Esophagus (tissue), 2 donors: ENCODE data around the gene CMTR1. TPM values are rescaled to one million over a fixed set of nuclear protein-coding genes. Genes with fewer than 3 reads are reported as not detected.

ENCODE experiments used
- H3K27ac ChIP-seq, 2 donors: one replicate each; pipeline ENCODE4 v1.5.1; 2013; ENCODE audit warnings: low read depth in 2 of 2, mild to moderate bottlenecking in 2 of 2, inconsistent platforms in 1 of 2, low read length in 1 of 2, moderate library complexity in 1 of 2
- H3K27me3 ChIP-seq, 2 donors: one replicate each; pipeline ENCODE4 v1.6.1; 2013; ENCODE audit warnings: low read length in 2 of 2, control low read depth in 1 of 2, mild to moderate bottlenecking in 1 of 2; ENCODE audit not compliant: insufficient read depth in 2 of 2, control insufficient read depth in 1 of 2
- H3K36me3 ChIP-seq, 2 donors: one replicate each; pipeline ENCODE4 v1.6.1; 2013; ENCODE audit warnings: low read length in 1 of 2; ENCODE audit not compliant: control insufficient read depth in 2 of 2, insufficient read depth in 2 of 2
- H3K4me1 ChIP-seq, 2 donors: one replicate each; pipeline ENCODE4 v1.6.1; 2013; ENCODE audit warnings: low read length in 1 of 2; ENCODE audit not compliant: control insufficient read depth in 2 of 2, insufficient read depth in 2 of 2
- H3K4me3 ChIP-seq, 2 donors: one replicate each; pipeline ENCODE4 v1.5.1; 2013; ENCODE audit warnings: low read length in 2 of 2, mild to moderate bottlenecking in 2 of 2, low read depth in 1 of 2, moderate library complexity in 1 of 2
- H3K9me3 ChIP-seq, 2 donors: one replicate each; pipeline ENCODE4 v1.6.1; 2013; ENCODE audit warnings: mild to moderate bottlenecking in 2 of 2, low read depth in 1 of 2, low read length in 1 of 2, moderate library complexity in 1 of 2; ENCODE audit not compliant: control insufficient read depth in 2 of 2, insufficient read depth in 1 of 2
- WGBS, 2 donors: extraction: QIAGEN DNeasy Blood & Tissue Kit; methylation state at CpG; one replicate each; pipeline ENCODE4 v1.1.7; 2013; 5-methylcytosine and 5-hydroxymethylcytosine counted together
- polyA plus RNA-seq, 2 donors: library from polyadenylated mRNA; stranded (reverse); fragments of 200-250 nt; gene quantifications; one replicate each; pipeline ENCODE4 v1.2.3, GENCODE V29; 2013
- donor health status: healthy with polysubstance abuse.
- donor health status: Bipolar disorder and iron deficiency.

The CMTR1 gene
- polyA plus RNA-seq, 2 donors: 10.5 to 12.0 TPM

- 73 to 84% methylated on average over 7 of the region's 7 CpGs for WGBS, 2 donors
- H3K27ac ChIP-seq: no peak overlapping the region
- peaks cover 0 to 20% of the 10 kb centered on the region in 2 donors for H3K4me1 ChIP-seq
- no peaks in the 10 kb centered on the region for H3K27me3 ChIP-seq
- no peaks in the 10 kb centered on the region for H3K9me3 ChIP-seq
- H3K4me3 ChIP-seq: no peak overlapping the region
- H3K36me3 ChIP-seq: no peaks in the 10 kb centered on the region
These were observed 81.8 kb downstream of the CMTR1 start for GRCh38 chr6:37514837-37515236.

- Histone ChIP-seq H3K4me3 (no peak overlapping the region), H3K27ac (peak overlapping the region; percentile 29 to 59), H3K27me3 (no peaks in the 10 kb centered on the region), H3K9me3 (no peaks in the 10 kb centered on the region), H3K36me3 (no peaks in the 10 kb centered on the region), H3K4me1 (peaks cover 0 to 20% of the 10 kb centered on the region in 2 donors)
- WGBS, 2 donors: 43 to 51% methylated on average over 9 of the region's 9 CpGs
These were observed 82.7 kb downstream of the CMTR1 start for GRCh38 chr6:37515712-37516075.

GRCh38 chr6:37516076-37516919 is 83.3 kb downstream of the CMTR1 start:
- peak overlapping the region; percentile 29 to 59 for H3K27ac ChIP-seq
- H3K36me3 ChIP-seq: no peaks in the 10 kb centered on the region
- peaks cover 0 to 20% of the 10 kb centered on the region in 2 donors for H3K4me1 ChIP-seq
- 17 to 21% methylated on average over 18 of the region's 18 CpGs for WGBS, 2 donors
- H3K9me3 ChIP-seq: no peaks in the 10 kb centered on the region
- H3K4me3 ChIP-seq: no peak overlapping the region
- H3K27me3 ChIP-seq: no peaks in the 10 kb centered on the region

GRCh38 chr6:37516920-37517405 is 83.9 kb downstream of the CMTR1 start:
- Histone ChIP-seq H3K4me1 (peaks cover 0 to 20% of the 10 kb centered on the region in 2 donors), H3K27me3 (no peaks in the 10 kb centered on the region), H3K27ac (peak overlapping the region in 1 of 2 donors; percentile 43), H3K36me3 (no peaks in the 10 kb centered on the region), H3K9me3 (no peaks in the 10 kb centered on the region), H3K4me3 (peak overlapping the region in 1 of 2 donors; percentile 10)
- WGBS, 2 donors: 36% methylated on average over 16 of the region's 16 CpGs

- Histone ChIP-seq H3K36me3 (no peaks in the 10 kb centered on the region), H3K27ac (peak overlapping the region in 1 of 2 donors; percentile 43), H3K4me1 (peaks cover 0 to 18% of the 10 kb centered on the region in 2 donors), H3K9me3 (no peaks in the 10 kb centered on the region), H3K4me3 (no peak overlapping the region), H3K27me3 (no peaks in the 10 kb centered on the region)
- 41 to 44% methylated on average over 11 of the region's 11 CpGs for WGBS, 2 donors
These were observed 84.4 kb downstream of the CMTR1 start for GRCh38 chr6:37517411-37517812.

GRCh38 chr6:37518116-37518515 is 85.1 kb downstream of the CMTR1 start:
- H3K27ac ChIP-seq: no peak overlapping the region

GRCh38 chr6:37519461-37519860 is 86.4 kb downstream of the CMTR1 start:
- WGBS, 2 donors: 93 to 99% methylated on average over 5 of the region's 5 CpGs
- H3K27ac ChIP-seq: no peak overlapping the region
- H3K27me3 ChIP-seq: no peaks in the 10 kb centered on the region
- H3K4me1 ChIP-seq: peaks cover 0 to 18% of the 10 kb centered on the region in 2 donors
- H3K9me3 ChIP-seq: no peaks in the 10 kb centered on the region
- no peak overlapping the region for H3K4me3 ChIP-seq
- H3K36me3 ChIP-seq: no peaks in the 10 kb centered on the region

More at GRCh38 chr6:37518116-37518515, 85.1 kb downstream of the CMTR1 start:
- no peaks in the 10 kb centered on the region for H3K36me3 ChIP-seq
- WGBS, 2 donors: 86 to 91% methylated on average over 6 of the region's 6 CpGs
- H3K9me3 ChIP-seq: no peaks in the 10 kb centered on the region
- H3K4me1 ChIP-seq: peaks cover 0 to 18% of the 10 kb centered on the region in 2 donors
- no peak overlapping the region for H3K4me3 ChIP-seq
- no peaks in the 10 kb centered on the region for H3K27me3 ChIP-seq

- Histone ChIP-seq H3K4me3 (no peak overlapping the region), H3K27me3 (no peaks in the 10 kb centered on the region), H3K4me1 (peaks cover 2 to 7% of the 10 kb centered on the region in 2 donors), H3K36me3 (no peaks in the 10 kb centered on the region), H3K9me3 (no peaks in the 10 kb centered on the region), H3K27ac (no peak overlapping the region)
- 72 to 73% methylated on average over 6 of the region's 6 CpGs for WGBS, 2 donors
These were observed 87.9 kb downstream of the CMTR1 start for GRCh38 chr6:37520926-37521325.

GRCh38 chr6:37521674-37522073 is 88.7 kb downstream of the CMTR1 start:
- Histone ChIP-seq H3K27ac (no peak overlapping the region), H3K9me3 (no peaks in the 10 kb centered on the region), H3K27me3 (no peaks in the 10 kb centered on the region), H3K4me1 (peaks cover 0 to 2% of the 10 kb centered on the region in 2 donors), H3K4me3 (no peak overlapping the region), H3K36me3 (no peaks in the 10 kb centered on the region)
- WGBS, 2 donors: 63 to 64% methylated on average over 4 of the region's 4 CpGs

- peaks cover 0 to 2% of the 10 kb centered on the region in 2 donors for H3K4me1 ChIP-seq
- 82 to 88% methylated on average over 3 of the region's 3 CpGs for WGBS, 2 donors
- no peaks in the 10 kb centered on the region for H3K9me3 ChIP-seq
- no peaks in the 10 kb centered on the region for H3K27me3 ChIP-seq
- no peaks in the 10 kb centered on the region for H3K36me3 ChIP-seq
- no peak overlapping the region for H3K4me3 ChIP-seq
- no peak overlapping the region for H3K27ac ChIP-seq
These were observed 89.8 kb downstream of the CMTR1 start for GRCh38 chr6:37522836-37523235.
